T1000 (cell line): ENCODE measurements around the gene CUL4A.
"Not testable (repeated sequence)": the region's sequence is repeated elsewhere in the genome, so short reads cannot be mapped to it uniquely, and the experiment has no call there.

ENCODE experiments used
- DNase-seq: peaks from one replicate; lab custom pipeline; 2025; ENCODE audit warnings: mixed read lengths; lab: John Stamatoyannopoulos, UW

Gene CUL4A

DNA sequence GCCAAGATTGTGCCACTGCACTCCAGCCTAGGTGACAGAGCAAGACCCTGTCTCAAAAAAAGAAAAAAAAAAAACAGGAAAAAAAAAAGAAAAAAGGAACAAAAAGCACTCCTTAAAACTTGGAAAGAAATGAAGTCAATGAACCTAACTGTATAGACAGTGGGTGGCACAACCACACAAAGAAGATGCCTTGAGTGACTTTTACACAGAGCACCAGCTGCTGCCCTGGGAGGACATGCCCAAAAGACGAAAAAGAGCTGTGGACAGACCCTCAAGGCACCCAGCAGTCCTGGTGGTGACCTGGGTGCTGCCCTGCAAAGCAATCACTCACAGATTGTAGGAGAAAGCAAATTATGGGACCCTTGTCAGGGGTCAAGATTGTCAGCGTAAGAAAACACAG, 81.7 kb downstream of the CUL4A start:
- DNase-seq = no peak

DNA sequence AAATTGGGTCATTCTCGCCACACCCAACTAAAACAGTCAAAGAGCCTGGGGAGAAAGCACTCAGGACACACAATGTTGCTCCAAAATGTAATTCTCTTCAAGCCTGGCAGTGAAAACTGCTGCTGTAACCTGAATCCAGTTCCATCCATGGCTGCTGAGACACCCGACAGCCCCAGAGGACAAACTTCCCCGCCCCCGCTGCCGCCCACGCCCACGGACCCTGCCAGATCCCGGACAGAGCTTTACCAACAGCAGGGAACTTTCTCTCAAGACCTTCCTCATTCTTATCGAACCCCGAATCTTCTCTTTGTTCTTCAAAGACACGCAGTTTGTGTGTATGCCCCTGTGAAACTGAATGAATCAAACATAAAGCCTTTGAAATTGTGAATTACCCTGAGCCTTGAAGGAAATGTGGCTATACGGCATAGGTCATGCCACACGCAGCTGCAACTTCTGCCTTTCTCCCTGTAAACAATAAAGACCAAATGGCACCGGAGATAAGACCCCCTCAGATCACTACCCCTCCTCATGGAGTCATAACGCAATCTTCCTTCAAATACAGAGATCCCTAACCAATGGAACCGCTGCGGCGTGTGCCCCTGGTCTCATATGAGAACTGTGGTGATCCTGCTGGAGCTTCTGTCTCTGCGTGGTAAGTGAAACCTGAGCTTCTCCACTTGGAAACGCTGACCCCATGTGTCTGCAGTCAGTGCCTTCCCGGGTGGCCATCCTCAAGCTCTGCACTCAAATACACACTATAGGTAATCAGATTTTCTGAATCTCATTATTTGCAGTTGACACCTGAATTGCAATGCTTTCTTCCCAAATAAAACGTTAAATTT, 82.8 kb downstream of the CUL4A start:
- no peak for DNase-seq

DNA sequence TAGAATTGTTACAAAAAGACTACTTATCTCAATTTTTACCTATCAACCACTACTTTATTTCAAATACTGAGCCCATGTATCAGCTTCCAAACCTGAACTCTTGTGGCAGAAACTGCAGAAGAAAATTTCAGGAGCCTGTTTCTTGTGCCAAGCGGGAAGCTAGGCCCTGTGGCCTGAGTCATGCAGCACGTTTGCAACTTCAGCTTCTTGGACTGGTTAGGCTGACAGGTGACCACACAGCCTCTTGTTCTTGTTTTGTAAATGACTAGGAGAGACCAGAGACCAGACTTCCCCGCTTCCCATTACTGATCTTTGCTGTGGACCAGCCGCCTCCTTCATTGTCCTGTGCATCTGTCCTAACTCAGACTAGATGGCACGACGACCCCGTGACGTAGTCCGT, 84.3 kb downstream of the CUL4A start:
- DNase-seq = no peak

DNA sequence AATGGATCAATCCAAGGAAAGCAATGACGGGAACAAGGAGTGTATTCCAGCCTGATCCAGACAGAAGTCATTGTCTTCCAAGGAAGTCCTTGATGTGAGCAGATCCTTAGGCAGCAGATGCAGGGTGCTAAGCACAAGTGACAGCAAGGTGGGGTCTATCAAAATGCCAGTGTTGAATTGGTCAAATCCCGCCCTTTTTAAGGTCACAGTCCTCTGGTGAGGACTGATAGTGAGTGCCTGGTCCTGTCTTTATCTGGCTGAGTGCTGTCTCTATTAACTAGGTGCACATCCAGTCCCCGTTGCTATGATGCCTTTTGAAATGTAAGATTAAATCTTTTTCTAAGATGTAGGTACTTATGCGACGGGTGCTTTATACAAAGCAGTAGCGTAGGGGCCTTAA, 86.4 kb downstream of the CUL4A start:
- DNase-seq = no peak

DNA sequence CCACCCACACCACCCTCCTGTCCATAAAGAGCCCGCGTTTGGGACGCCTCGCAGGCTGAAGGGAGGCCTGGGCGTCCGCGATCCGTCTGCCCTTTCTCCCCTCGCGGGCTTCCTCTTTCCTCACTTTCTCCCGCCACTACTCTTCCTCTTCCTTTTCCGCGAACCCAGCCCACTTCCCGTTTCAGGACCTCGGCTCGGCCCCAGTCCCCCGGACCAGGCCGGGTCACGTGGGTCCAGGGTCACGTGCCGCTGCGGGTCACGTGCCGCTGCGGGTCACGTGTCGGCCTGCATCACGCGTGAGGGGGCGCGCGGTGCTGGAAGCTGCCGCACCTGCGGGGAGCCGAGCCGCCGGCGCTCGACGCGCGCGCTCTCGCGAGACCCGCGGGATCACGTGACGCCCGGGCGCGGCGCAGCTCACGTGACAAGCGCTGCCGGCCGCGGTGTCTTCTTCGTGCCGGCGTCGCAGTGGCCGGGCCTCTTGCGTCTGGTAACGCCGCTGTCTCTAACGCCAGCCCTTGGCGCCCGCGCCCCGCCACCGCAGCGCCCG, 87.5 kb downstream of the CUL4A start, which contains the start of gene LAMP1:
Gene LAMP1 (plus strand): TSS at position 417 of the 547 bp plus-strand sequence. CDS start 196 bp downstream, outside the sequence.
- peak; percentile 100 for DNase-seq

DNA sequence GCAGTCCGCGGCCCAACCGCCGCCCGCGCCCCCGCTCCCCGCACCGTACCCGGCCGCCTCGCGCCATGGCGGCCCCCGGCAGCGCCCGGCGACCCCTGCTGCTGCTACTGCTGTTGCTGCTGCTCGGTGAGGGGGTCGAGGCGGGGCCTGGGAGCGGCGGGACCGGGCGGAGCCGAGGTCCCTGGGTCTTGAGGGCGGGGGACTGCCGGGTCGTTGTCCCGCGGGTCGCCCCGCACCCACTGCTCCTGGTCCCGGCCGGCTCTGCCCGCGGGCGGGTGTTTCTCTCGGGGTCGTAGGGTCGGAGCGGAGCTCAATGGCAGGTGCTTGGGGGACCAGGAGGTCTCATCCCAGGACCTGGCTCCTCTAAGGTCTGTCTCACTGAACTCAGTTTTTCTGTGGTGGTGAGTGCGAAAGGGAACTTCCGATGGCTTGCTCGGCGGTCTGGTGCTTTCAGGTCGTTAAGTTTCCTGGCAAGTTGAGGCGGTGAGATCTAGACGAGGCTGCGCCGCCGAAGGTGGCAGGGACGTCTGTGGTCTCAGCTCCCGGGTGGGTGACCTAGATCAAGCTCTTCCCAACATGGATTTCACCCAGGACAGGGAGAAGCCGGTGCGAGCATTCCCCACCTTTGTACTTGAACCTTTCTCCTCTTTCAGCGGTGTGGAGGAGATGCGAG, 88.1 kb downstream of the CUL4A start:
- DNase-seq = no peak

DNA sequence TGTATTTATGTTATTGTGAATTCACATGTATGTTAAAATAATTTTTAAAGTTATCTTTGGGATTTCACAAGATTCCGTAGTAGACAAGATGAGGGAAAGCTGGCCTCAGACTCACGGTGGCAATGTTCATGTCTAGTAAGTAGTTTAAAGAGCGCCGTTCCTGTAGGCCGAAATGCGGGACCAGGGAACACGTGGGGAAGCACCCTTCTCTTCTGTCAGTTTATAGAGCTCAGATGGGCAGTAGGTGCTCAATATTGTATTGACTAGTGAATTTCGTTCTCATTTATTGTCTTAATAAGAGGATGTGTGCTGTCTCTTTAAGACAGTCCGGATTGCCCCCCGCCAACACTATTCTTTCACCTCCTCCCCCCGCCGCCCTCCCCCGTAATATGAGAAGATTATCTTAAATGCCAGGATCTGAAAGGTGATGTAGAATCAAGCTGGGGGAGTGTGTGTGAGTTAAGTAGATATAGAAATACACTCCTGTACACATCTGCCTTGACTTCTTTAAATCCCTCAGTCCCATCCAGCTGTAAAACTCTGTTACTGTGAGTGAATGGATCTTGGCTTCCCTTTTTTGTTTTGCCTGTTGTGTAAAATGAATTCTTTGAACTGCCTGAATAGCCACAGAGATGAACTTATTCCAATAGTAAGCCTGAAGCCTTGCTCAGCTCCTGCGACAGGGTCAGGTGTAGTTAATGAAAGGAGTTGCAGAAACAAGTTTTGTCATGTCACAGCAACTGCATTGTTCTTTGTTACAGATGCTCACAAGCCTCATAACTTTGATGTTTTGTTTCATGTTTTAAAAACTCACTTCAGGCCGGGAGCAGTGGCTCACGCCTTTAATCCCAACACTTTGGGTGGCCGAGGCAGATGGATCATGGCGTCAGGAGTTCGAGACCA, 88.9 kb downstream of the CUL4A start:
- DNase-seq = no peak

DNA sequence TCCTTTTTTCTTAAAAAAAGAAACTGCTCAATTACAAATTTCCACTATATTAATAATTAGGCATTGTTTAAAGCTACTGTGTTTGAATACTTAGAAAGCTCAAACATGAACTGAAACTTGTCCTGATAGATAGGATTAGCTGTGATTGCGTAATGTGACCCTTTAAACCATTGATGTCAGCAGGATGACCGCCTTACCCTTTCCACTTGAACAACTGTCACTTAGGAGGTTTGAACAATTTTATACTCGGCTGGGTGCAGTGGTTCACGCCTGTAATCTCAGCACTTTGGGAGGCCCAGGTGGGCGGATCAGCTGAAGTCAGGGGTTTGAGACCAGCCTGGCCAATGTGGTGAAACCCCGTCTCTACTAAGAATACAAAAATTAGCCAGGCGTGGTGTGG, 90.5 kb downstream of the CUL4A start:
- DNase-seq = no peak

DNA sequence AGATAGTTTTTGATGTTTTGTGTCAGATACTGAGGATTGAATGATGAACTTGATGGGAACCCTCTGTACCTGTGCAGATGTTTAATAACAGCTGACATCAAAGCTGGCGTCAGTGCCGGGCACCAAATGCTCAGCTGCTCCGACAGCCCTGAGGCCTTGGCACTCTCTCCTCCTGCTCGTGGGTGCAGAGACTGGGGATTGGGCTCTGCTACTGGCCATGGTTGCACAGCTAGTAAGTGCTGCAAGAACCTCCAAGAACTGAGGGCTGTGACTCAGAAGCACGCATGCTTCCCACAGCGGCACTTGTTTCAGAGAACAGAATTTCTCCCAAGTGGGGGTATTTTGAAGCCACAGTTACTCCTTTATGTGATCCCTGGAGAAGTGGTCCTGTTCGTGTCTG, 93.6 kb downstream of the CUL4A start:
- DNase-seq = no peak

DNA sequence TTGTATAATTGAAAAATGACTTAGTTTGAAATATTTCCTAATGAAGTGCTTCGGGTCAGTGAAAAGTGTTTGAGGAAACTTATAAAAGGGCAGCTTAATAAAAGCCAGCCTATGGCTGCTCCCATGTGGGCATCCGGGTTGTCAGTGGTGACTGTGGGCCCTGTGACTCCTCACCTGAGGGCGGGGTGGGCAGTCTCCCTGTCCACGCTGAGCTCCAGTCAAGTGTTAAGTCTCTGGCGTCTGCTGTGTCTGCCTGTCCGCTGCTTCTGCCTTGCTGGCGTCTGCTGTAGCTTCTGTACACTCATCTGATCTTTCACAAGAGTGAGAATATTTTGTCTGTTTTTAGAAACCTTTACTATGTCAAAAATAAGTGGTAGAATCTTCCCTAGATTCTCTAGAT, 94.7 kb downstream of the CUL4A start:
- DNase-seq = no peak

DNA sequence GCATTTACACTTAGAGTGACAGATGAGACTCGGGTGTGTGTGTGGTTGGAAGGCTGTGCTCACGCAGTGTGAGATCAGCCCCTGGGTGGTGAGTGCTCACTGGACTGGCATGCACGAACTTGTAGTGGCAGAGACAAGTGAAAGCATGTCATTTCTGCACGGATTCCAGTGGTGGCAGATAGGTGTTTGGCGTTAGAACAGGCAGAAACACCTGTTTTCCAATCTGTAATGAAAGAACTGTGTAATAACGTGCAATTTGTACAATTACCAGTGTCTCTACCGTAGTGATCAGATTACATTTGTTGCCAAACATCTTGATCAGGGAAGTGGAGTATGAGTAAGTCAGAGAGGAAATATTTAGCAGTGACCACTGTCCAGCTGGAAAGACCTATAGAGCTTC, 95.8 kb downstream of the CUL4A start:
- no peak for DNase-seq

DNA sequence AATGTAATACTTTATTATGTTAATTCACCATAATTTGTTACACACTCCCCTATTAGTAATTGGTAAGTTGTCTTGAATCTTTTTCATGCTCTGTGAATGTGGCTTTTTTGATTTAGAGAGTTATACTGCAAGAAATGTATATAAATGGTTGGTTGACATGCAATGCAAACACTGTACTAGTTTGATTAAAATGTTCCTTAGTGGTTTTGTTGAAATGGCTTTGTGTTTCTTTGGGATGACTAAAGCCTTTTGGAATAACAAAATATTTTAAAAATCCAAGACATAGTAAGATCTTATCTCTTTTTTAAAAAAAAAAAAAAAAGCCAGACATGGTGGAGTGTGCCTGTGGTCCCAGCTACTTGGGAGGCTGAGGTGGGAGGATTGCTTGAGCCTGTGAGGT, 98.1 kb downstream of the CUL4A start:
- no peak for DNase-seq

DNA sequence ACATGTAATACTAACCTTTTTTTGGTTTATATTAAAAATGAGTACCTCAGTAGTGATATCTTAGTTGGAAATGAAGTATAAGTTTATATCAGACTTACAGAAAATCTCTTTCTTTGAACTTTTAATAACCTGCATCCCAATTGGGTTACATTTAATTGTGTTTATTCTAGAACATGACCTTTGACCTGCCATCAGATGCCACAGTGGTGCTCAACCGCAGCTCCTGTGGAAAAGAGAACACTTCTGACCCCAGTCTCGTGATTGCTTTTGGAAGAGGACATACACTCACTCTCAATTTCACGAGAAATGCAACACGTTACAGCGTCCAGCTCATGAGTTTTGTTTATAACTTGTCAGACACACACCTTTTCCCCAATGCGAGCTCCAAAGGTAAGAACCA, 100.1 kb downstream of the CUL4A start:
- no peak for DNase-seq

DNA sequence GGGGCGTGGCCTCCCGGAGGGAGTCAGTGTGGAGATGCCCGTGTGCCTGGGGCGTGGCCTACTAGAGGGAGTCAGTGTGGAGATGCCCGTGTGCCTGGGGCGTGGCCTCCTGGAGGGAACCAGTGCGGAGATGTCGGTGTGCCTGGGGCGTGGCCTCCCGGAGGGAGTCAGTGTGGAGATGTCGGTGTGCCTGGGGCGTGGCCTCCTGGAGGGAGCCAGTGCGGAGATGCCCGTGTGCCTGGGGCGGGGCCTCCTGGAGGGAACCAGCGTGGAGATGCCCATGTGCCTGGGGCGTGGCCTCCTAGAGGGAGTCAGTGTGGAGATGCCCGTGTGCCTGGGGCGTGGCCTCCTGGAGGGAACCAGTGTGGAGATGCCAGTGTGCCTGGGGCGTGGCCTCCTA, 104.7 kb downstream of the CUL4A start:
- not testable (repeated sequence) for DNase-seq

DNA sequence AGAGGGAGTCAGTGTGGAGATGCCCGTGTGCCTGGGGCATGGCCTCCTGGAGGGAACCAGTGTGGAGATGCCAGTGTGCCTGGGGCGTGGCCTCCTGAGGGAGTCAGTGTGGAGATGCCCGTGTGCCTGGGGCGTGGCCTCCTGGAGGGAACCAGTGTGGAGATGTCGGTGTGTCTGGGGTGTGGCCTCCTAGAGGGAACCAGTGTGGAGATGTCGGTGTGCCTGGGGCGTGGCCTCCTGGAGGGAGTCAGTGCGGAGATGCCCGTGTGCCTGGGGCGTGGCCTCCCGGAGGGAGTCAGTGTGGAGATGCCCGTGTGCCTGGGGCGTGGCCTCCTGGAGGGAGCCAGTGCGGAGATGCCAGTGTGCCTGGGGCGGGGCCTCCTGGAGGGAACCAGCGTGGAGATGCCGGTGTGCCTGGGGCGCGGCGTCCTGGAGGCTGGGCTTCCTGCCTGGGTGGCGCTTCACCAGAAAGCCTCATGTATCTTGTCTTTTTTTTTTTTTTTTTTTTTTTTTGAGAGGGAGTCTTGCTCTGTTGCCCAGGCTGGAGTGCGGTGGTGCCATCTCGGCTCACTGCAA, 105.6 kb downstream of the CUL4A start:
- peak; percentile 60 for DNase-seq

DNA sequence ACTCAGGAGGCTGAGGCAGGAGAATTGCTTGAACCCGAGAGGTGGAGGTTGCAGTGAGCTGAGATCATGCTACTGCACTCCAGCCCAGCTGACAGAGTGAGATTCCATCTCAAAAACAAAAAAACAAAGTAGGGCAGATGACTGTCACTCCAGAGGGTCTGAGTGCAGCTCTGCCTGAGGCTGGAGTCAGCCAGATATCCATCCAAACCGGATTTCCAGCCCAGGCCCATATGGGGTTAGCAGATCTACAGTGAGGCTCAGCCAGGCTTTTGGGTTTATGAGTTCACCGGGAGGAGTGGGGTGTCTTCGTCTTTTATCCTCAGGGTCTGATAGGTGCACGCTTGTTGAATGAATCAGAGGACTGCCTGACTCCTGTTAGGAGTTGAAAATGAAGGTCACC, 106.6 kb downstream of the CUL4A start:
- DNase-seq = no peak
